CD4-positive, alpha-beta T cell treated with Interferon gamma for 1 hour (primary cell): ENCODE measurements around the gene ZNF761.
"Not testable (repeated sequence)": the region's sequence is repeated elsewhere in the genome, so short reads cannot be mapped to it uniquely, and the experiment has no call there.

Experiments used
- DNase-seq: peaks from one replicate; pipeline ENCODE4 v3.0.0-alpha.2; 2020

ZNF761 gene

GRCh38 chr19:53431399-53432087 lies at the start of gene ZNF761:
Gene ZNF761, plus strand, starts transcription at chr19:53431984. Its CDS starts 15,285 bp downstream, at chr19:53447269.
- DNase-seq, result peak; percentile 95

GRCh38 chr19:53388168-53388567 lies 43.6 kb upstream of the ZNF761 start:
- DNase-seq, result no peak

GRCh38 chr19:53388904-53389303 lies 42.9 kb upstream of the ZNF761 start:
- no peak for DNase-seq

GRCh38 chr19:53389571-53389970 lies 42.2 kb upstream of the ZNF761 start:
- no peak for DNase-seq

GRCh38 chr19:53389978-53390377 lies 41.8 kb upstream of the ZNF761 start:
- DNase-seq, result no peak

- no peak for DNase-seq
Observed at GRCh38 chr19:53394522-53394973, 37.2 kb upstream of the ZNF761 start.

GRCh38 chr19:53394974-53395839 lies 36.6 kb upstream of the ZNF761 start, which contains the start of gene ZNF765:
Gene ZNF765, plus strand, starts transcription at chr19:53395149. Its CDS starts 2,867 bp downstream, at chr19:53398016.
- DNase-seq, result peak; percentile 91

GRCh38 chr19:53395840-53396524 lies 35.8 kb upstream of the ZNF761 start:
- DNase-seq, result not testable (repeated sequence)

- DNase-seq, result no peak
Observed at GRCh38 chr19:53396525-53396868, 35.3 kb upstream of the ZNF761 start.

GRCh38 chr19:53397918-53398317 lies 33.9 kb upstream of the ZNF761 start:
- DNase-seq, result not testable (repeated sequence)

- DNase-seq, result no peak
Observed at GRCh38 chr19:53409505-53410204, 22.1 kb upstream of the ZNF761 start.

GRCh38 chr19:53420520-53421315 lies 11.1 kb upstream of the ZNF761 start:
- DNase-seq, result not testable (repeated sequence)

GRCh38 chr19:53422551-53422950 lies 9.2 kb upstream of the ZNF761 start:
- DNase-seq, result no peak

- not testable (repeated sequence) for DNase-seq
Observed at GRCh38 chr19:53423074-53423473, 8.7 kb upstream of the ZNF761 start.

GRCh38 chr19:53423680-53424079 lies 8.1 kb upstream of the ZNF761 start:
- not testable (repeated sequence) for DNase-seq

- DNase-seq, result peak; percentile 66
Observed at GRCh38 chr19:53424968-53425597, 6.7 kb upstream of the ZNF761 start.

GRCh38 chr19:53432088-53432661 lies 391 bp downstream of the ZNF761 start:
- no peak for DNase-seq

- not testable (repeated sequence) for DNase-seq
Observed at GRCh38 chr19:53443809-53444208, 12.0 kb downstream of the ZNF761 start.

GRCh38 chr19:53447196-53447595 lies 15.4 kb downstream of the ZNF761 start:
- not testable (repeated sequence) for DNase-seq

GRCh38 chr19:53455828-53456227 lies 24.0 kb downstream of the ZNF761 start:
- DNase-seq, result no peak
